Activated CD4-positive, alpha-beta T cell treated with anti-CD3 and anti-CD28 coated beads for 24 hours (primary cell): ENCODE results near the gene GRSF1.
"Not testable (repeated sequence)": the region's sequence is repeated elsewhere in the genome, so short reads cannot be mapped to it uniquely, and the experiment has no call there.

Source experiments
- DNase-seq, 2 donors: peaks; one replicate each; pipeline ENCODE4 v3.0.0-alpha.2; 2020; ENCODE audit warnings: low read depth in 2 of 2

The GRSF1 gene, protein sequence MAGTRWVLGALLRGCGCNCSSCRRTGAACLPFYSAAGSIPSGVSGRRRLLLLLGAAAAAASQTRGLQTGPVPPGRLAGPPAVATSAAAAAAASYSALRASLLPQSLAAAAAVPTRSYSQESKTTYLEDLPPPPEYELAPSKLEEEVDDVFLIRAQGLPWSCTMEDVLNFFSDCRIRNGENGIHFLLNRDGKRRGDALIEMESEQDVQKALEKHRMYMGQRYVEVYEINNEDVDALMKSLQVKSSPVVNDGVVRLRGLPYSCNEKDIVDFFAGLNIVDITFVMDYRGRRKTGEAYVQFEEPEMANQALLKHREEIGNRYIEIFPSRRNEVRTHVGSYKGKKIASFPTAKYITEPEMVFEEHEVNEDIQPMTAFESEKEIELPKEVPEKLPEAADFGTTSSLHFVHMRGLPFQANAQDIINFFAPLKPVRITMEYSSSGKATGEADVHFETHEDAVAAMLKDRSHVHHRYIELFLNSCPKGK

DNA sequence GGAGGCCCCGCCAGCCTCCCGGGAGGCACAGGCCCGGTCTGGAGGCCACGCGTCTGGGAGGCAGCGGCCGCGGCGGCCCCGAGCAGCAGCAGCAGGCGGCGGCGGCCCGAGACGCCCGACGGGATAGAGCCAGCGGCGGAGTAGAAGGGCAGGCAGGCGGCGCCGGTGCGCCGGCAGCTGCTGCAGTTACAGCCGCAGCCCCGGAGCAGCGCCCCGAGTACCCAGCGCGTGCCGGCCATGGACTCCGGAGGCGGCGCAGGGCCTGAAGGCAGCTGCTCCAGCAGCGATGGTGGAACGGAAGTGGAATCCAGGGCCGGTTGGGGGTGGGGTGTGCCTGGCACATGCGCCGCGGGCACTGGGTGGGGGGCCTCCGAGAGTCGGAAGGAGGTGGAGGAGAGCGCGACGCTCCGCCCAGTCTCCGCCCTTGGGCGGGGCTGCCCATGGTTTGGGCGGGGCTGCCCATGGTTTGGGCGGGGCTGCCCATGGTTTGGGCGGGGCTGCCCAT, at the start of gene GRSF1:
Gene GRSF1, minus strand, starts transcription at position 302 of the 505 bp plus-strand sequence. Its CDS starts 63 bp downstream, at position 239.
- DNase-seq: peak; percentile 85 to 94

DNA sequence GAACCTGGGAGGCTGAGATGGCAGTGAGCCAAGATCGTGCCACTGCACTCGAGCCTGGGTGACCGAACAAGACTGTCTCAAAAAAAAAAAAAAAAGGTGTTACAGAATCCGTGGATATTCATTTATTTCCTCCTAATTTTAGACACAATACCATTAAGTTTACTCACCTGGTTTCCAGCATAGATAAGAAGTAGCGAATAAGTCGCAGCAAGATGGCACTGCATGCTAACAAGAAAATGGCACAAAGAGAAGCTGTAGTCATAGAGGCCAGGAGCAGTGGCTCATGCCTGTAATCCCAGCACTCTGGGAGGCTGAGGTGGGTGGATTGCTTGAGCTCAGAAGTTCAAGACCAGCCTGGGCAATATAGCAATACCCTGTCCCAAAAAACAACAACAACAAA, 45.5 kb upstream of the GRSF1 start:
- DNase-seq: no peak

DNA sequence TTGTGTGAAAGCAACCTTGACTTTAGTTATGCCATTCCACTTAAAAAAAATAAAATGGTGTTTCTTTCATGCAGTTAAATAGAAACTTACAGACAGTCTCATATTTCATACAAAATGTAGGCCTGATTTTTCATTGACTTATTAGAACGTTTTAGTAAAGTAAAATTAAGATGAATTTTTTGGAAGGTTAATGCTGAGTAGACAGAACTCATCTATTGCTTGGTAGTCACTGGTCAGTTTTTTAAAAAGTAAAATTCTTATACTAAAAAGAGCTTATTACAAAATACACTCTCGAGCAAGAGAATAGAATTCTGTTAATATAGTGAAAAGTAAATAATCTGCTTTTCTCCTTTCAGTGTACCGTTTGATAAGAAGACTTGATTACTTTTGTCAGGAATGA, 41.0 kb upstream of the GRSF1 start:
- no peak for DNase-seq

DNA sequence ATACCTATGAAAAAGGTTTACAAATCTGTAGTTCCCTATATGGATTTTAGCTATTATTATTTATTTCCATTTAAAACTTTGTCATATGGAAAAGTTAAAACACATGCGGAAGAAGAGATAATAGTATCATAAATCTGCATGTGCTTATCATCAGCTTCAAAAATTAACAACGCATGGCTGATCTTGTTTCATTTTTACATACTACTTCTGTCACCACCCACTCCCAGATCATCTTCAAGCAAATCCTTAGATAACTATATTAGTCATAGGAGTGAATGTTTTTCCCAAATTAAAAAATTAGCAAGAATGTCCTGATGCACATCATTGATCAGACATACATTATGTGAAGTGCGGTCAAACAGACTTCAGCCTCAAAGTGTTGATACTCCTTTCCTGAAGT, 37.9 kb upstream of the GRSF1 start:
- DNase-seq: no peak

DNA sequence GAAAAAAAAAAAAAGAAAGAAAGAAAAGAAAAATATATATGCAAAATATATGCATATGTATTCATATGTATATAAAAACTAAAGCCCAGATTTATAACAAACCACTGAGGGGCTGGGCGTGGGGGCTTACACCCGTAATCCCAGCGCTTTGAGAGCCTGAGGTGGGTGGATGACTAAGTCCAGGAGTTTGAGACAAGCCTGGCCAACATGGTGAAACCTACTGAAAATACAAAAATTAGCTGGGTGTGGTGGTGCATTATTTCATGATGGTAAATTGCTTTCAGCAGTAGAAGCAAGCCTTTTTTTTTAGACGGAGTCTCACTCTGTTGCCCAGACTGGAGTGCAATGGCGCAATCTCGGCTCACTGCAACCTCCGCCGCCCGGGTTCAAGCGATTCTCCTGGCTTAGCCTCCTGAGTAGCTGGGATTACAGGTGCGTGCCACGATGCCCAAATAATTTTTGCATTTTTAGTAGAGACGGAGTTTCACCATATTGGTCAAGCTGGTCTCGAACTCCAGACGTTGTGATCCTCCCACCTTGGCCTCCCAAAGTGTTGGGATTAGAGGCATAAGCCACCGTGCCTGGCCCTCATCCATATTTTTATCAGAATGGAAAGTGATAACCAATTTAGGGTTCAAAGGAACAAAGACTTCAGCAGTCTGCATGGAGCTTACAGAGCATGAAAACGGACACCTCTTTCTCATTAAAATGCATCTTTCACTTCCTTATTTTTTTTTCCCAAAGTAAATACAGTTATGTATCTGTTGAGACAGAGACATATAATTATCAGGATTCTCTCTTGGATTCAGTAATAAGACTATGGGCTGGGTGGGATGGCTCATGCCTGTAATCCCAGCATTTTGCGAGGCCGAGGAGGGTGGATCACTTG, 34.8 kb upstream of the GRSF1 start:
- DNase-seq: no peak

DNA sequence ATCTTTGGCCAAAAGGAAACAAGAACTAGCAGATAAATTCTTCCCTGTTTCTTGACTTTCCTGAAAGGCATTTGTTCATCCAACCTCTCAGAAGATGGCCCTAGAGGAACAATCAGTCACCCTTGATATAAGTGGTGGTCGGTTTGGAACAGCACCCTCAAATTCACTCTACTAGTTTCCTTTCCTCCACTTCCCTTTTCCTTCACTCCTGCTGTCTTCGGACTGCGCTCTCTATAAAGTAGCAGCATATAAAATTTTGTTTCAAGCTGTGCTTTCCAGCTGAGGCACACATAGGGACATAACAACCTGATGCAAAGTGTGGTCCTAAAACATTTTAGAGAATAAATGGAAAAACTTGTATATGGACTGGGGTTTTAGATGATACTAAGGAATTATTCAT, 33.5 kb upstream of the GRSF1 start:
- no peak for DNase-seq

DNA sequence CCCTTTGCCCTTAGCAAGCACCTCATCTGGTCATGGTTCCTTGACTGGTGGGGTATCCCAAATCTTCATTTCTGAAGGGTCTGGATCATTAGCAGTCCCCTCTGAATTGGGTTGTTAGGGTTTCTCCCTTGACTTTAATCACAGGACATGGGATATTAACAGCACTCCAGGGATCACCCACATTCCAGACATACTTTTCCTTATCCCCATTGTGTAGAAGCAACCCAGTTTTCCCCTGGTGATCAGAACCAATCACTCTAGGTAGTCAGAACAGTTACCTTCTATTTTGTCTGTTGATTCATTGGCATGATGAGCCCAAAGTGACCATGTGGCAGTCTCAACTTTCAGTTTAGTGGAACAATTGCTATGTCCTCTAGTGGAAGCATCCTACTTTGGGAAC, 29.1 kb upstream of the GRSF1 start:
- no peak for DNase-seq

DNA sequence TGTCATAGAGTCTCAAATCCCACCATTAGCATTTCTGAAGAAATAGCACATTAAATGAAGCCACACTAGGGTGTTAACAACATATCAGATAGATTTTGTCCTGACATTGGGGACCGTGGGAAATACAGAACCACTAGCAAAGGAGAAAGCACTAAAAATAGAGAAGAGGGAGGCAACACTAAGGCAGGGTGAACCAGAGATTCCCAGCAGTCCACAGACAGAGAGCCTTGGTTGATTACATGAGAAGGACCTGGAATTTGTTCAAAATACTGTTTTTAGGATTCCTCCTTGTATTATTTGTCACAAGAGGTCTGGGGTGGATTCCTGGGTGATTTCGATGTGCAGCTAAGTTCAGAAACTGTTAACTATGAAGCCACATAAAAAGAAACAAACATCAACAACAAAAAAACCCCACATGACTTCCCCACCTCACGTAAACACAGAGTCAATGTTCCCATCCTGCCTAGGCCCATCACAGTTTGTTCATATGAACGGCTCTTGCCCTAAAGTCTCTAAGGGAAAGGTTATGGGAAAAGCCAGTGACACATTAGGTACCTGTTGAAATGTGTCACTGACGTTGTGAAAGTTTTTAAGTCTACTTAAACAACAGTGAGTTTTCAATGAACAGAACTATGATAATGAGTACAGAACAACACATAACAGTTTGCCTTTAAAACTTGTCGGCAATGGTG, 23.6 kb upstream of the GRSF1 start:
- no peak for DNase-seq

DNA sequence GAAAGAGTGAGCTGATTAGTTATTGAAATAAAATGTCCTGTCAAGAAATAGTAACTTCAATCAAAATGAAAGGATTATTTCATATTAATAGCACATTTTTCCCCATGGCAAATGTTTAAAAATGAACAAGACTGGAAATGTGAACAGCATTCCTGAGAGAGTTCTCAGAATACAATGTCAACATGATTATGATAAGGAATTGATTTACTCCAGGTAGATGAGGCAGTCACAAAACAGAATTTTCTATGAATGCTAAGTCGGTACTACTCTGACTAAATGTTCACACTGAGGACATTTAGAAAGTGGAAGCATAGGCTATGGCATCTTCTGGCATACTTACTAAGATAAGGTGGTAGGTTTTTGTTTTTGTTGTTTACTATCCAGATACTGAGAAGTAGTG, 19.4 kb upstream of the GRSF1 start:
- no peak for DNase-seq

DNA sequence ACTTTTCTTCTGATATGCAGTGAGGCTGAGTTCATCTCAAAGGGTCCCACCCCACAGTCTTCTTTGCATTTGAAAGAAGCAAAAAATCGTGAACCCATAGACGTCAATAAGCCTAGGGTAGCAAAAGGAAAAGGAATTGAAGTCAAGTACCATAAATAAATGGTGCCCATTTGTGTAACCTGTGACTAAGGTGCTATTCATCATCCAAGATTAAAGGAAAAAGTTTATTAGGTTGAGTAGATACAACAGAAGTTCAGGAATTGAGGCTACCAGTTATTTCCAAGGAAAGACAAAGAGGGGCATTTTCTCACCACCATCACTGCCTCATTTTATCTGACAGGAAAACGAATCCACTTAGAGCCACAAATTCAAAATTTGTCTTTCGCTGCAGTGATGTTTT, 18.8 kb upstream of the GRSF1 start:
- DNase-seq: no peak

DNA sequence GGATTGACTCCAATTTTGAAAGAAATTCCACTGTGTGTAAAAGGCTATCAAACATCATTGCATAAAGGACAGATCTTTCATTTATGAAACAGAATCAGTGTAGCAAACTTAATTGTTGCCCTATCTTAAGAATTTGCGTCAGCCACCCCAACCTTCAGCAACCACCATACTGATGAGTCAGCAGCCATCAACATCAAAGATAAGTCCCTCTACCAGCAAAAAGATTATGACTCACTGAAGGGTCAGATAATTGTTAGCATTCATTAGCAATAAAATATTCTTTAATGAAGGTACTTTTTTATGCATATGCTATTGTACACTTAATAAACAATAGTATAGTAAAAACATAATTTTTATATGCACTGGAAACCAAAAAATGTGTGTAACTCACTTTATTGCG, 15.8 kb upstream of the GRSF1 start:
- DNase-seq: no peak

DNA sequence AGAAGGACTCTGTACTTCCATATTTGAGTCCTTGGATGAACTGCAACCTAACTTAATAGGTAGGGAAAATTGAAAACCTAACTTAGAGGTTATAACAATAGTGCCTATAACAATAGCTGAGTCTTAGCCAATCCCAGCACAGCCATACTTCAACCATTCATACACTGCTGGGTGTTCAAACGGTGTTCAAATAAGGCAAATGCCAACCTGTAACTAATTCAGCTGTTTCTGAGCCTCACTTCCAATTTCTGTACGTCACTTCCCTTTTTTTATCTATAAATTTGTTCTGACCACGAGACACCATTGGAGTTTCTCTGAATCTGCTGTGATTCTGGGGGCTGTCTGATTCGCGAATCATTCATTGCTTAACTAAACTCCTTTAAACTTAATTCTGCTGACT, 9.6 kb upstream of the GRSF1 start:
- no peak for DNase-seq

DNA sequence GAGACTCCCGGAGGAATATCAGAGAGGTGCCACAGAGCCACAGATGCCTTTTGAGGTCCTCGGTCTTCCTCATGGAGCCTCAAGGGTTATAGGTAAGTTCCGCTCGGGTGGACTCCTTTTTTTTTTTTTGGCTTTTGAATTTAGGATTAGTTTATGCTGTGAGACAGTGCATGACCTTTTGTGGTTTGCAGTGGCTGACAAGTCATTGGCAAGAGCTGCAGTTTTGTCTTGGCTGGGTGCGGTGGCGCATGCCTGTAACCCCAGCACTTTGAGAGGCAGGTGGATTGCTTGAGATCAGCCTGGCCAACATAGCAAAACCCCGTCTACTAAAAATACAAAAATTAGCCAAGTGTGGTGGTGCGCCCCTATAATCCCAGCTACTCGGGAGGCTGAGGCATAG, 4.5 kb upstream of the GRSF1 start:
- no peak for DNase-seq

DNA sequence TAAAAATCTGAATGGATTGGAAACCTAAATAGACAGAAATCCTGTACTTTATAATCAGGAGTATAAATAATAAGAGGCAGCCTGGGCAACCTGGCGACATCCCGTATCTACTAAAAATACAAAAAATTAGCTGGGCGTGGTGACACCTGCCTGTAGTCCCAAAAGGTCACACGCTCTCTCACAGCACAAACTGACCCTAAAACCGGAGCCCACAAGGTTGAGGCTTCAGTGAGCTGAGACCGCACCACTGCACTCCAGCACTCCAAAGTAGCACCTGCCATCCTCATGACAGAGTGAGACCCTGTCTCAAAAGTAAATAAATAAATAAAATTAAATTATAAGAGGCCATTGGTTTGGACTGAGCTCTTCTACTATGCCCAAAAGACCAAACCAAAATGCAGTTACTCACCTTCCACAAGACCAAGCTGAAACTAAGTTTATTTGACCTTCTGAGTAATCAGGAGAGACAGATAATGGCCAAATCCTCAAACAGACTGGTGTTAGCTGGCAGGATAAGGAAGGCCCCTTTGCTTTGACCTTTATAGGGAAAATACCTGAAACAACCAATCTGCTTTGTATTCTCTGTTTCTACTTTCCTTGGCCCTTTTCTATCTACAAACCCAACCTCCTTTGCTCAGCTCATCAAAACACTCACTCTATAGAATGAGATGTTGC, 3.2 kb upstream of the GRSF1 start:
- DNase-seq: no peak

DNA sequence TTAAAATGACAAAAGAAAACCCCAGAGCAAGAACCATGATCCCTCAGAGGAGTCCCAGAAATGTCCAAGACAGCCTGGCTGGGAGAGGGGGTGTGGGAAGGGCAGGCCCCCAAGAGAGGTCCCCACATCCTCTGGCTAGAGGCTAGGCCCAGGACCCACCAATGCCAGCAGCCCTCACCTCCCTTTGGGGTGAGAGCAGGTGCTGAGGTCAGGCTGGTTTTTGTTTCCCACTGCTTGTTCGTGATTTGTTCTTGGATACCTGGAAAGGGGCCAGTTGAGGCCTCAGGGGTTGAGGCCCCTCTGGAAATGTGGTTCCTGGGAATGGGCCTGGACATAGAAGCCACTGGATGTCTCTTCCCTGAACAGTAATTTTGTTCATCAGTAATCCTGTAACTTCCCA, 2.3 kb upstream of the GRSF1 start:
- no peak for DNase-seq

DNA sequence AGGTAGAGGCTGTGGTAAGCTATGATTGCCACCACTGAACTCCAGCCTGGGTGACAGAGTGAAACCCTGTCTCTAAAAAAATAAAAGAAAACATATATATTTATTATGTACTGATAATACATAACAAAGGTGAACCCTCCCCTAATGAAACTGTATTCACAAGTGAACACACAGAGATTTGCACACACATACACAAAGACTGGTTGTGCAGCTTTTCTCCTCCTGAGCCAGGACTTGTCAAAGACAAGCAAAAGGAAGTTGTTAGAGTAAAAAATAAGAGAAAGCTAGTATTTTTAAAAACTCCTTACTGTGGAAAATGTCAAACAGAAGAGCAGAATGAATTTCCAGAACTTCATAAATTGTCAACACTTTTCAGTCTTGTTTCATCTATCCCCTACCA, 1.5 kb upstream of the GRSF1 start:
- no peak for DNase-seq

DNA sequence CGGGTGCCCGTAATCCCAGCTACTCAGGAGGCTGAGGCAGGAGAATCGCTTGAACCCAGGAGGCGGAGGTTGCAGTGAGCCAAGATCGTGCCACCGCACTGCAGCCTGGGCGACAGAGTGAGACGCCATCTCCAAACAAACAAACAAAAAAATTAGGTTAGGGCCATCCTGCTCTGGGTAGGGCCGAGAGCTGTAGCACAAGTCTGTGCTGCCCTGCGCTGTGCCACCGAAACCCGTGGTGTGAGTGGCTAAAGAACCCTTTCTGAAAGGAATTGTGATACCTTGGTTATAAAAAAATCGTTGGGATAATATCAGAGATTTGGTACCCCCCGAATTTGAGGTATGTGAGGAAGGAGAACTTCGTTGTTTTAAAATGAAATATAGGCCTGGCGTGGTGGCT, 941 bp upstream of the GRSF1 start:
- not testable (repeated sequence) for DNase-seq

DNA sequence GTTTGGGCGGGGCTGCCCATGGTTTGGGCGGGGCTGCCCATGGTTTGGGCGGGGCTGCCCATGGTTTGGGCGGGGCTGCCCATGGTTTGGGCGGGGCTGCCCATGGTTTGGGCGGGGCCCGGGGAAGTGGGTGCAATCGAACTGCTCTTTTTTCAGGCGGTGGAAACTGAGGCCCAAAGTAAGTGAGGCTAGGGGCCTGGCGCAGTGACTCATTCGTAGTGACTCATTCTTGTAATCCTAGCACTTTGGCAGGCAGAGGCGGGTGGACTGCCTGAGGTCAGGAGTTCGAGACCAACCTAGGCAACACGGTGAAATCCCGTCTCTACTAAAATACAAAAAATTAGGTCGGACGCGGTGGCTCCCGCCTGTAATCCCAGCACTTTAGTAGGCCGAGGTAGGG, 447 bp upstream of the GRSF1 start:
- DNase-seq: peak; percentile 38 to 51

DNA sequence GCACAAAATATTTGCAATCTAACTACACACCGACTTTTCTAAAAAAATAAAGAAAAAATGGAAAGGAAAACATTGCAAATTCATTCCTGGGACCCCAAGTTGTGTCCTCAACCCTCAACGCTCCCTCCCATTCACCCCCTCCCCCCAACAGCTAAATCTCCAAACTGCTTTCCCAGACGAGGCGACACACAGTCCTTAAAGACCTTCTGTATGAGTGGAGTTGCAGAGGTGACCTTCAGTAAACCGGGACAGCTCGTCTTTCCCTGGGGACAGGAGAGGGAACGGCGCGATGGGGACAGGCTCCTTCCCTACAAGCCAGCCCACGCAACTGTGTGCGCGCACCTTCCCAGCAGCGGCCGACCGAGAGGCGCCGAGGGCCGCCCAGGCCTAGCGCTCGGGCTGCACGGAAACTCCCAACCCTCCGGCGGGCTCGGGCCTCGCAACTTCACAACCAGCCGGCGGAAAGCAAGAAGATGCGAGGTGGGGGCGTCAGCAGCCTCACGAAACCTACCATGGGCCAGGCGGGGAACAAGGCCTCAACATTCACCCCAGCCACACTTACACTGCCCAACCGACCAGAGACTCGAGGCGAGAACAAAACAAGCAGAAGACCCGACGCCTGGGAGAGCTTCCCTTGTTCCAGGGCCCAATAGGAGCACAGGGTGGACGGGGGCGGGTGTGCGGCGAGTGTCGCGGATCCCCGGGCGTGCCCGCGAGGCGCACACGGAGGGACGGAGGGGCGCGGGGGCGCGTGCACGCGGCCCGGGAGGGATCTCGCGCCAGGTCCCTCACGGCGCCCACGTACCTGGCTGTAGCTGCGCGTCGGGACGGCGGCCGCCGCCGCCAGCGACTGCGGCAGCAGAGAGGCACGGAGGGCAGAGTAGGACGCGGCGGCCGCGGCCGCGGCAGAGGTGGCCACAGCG, 763 bp downstream of the GRSF1 start:
- DNase-seq: peak; percentile 46 to 51

DNA sequence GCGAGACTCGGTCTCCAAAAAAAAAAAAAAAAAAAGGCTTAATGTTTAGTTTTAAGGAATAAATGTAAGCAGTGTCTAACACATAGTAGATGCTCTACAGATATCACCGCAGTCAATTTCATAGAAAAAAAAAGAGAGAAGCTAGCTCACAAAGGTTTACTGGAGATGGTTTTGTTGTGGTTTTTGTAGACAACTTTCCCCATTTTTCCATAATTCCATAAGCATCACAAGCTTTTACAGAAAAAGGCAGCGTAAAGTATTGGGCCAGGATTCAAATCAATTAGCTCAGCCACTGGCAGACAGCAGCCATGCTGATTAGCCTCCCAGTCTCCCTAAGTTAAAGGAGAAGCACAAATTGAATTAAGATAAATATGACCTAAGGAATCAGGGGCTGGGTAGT, 1.5 kb downstream of the GRSF1 start:
- DNase-seq: no peak
